Sigmoid colon (tissue), 7 donors: Measurements from ENCODE around the gene ASCL2. TPM values are rescaled to one million over a fixed set of nuclear protein-coding genes. Genes with fewer than 3 reads are reported as not detected.

Source experiments
- DNase-seq: peaks from one replicate; pipeline ENCODE4 v3.0.0-alpha.2; 2019
- H3K27ac ChIP-seq, 4 donors: fragments of 200-600 bp; sonication (generic); one replicate each; pipeline ENCODE4 v1.5.1; 2016 to 2019; ENCODE audit warnings: mild to moderate bottlenecking in 1 of 4
- H3K27me3 ChIP-seq, 3 donors: fragments of 200-600 bp; sonication (generic); one replicate each; pipeline ENCODE4 v1.5.1; 2019; ENCODE audit warnings: mild to moderate bottlenecking in 1 of 3
- H3K36me3 ChIP-seq, 4 donors: fragments of 200-600 bp; sonication (generic); one replicate each; pipeline ENCODE4 v1.5.1; 2016 to 2019
- H3K4me1 ChIP-seq, 4 donors: fragments of 200-600 bp; sonication (generic); one replicate each; pipeline ENCODE4 v1.5.1; 2017 to 2019
- H3K4me3 ChIP-seq, 4 donors: fragments of 200-600 bp; sonication (generic); one replicate each; pipeline ENCODE4 v1.5.1; 2017 to 2019; ENCODE audit warnings: mild to moderate bottlenecking in 2 of 4, moderate library complexity in 1 of 4
- H3K9me3 ChIP-seq, 4 donors: fragments of 200-600 bp in 3 of 4; sonication (generic) in 3 of 4; one replicate each; pipeline versions ENCODE4 v1.5.1 to v1.6.1; 2013 to 2019
- EP300 ChIP-seq, 4 donors: sonication (generic); formaldehyde crosslinking; IDR thresholded peaks; one replicate each; pipeline ENCODE4 v1.6.1; 2017; ENCODE audit warnings: antibody characterized with exemption in 4 of 4
- POLR2A ChIP-seq, 2 donors: fragments of 450-650 bp; IDR thresholded peaks; one replicate each; pipeline ENCODE4 v1.6.1; 2016; ENCODE audit warnings: antibody characterized with exemption in 2 of 2, mild to moderate bottlenecking in 2 of 2, moderate library complexity in 2 of 2
- POLR2AphosphoS5 ChIP-seq, 4 donors: sonication (generic); formaldehyde crosslinking; IDR thresholded peaks; one replicate each; pipeline ENCODE4 v1.6.1; 2017; ENCODE audit warnings: antibody characterized with exemption in 4 of 4
- WGBS, 2 donors: extraction: QIAGEN DNeasy Blood & Tissue Kit; methylation state at CpG; one replicate each; pipeline ENCODE4 v1.1.7; 2013; 5-methylcytosine and 5-hydroxymethylcytosine counted together
- intact Hi-C: fragments of 100-400 bp; cut with DNase I; formaldehyde crosslinking; loops from one replicate; pipeline ENCODE4 v1.15.1; 2023
- polyA plus RNA-seq, 3 donors: library from polyadenylated mRNA; stranded (reverse); fragments of 200-250 nt; gene quantifications; one replicate each; pipeline ENCODE4 v1.2.3, GENCODE V29; 2013
- total RNA-seq, 4 donors: library from RNA; depleted of rRNA; stranded (reverse); fragments of >200 nt; gene quantifications; one replicate each; pipeline ENCODE4 v1.1.0, GENCODE V29; 2016
- TF ChIP-seq, protein P1 (sequence below), 4 experiments: fragments of 450-650 bp in 3 of 4; fragments of 200-600 bp in 1 of 4; IDR thresholded peaks; one replicate each; pipeline ENCODE4 v1.5.1; 2016 to 2019; ENCODE audit warnings: antibody characterized with exemption in 4 of 4, mild to moderate bottlenecking in 3 of 4, moderate library complexity in 2 of 4
- donor health status: healthy with polysubstance abuse.
- donor health status: Bipolar disorder and iron deficiency.
- donor health status: healthy.

Gene ASCL2
- total and polyA plus RNA-seq, 7 donors: 0.28 to 4.8 (median 1.2) TPM; not detected in 2

- intact Hi-C loops: no loop called here
- H3K4me3 ChIP-seq: no peak overlapping the region
- peaks cover 9 to 43% (median 20%) of the 10 kb centered on the region in 3 donors for H3K27me3 ChIP-seq
- WGBS, 2 donors: 85 to 90% methylated on average over 22 of the region's 22 CpGs
- H3K27ac ChIP-seq: no peak overlapping the region
- H3K9me3 ChIP-seq: no peaks in the 10 kb centered on the region
- TF ChIP-seq POLR2A (IDR thresholded peaks at IDR 0.05): no peak
- TF ChIP-seq POLR2AphosphoS5 (IDR thresholded peaks at IDR 0.05): no peak
- no peak for TF ChIP-seq EP300 (IDR thresholded peaks at IDR 0.05)
- TF ChIP-seq, protein P1, sequence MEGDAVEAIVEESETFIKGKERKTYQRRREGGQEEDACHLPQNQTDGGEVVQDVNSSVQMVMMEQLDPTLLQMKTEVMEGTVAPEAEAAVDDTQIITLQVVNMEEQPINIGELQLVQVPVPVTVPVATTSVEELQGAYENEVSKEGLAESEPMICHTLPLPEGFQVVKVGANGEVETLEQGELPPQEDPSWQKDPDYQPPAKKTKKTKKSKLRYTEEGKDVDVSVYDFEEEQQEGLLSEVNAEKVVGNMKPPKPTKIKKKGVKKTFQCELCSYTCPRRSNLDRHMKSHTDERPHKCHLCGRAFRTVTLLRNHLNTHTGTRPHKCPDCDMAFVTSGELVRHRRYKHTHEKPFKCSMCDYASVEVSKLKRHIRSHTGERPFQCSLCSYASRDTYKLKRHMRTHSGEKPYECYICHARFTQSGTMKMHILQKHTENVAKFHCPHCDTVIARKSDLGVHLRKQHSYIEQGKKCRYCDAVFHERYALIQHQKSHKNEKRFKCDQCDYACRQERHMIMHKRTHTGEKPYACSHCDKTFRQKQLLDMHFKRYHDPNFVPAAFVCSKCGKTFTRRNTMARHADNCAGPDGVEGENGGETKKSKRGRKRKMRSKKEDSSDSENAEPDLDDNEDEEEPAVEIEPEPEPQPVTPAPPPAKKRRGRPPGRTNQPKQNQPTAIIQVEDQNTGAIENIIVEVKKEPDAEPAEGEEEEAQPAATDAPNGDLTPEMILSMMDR (IDR thresholded peaks at IDR 0.05): no peak
- H3K4me1 ChIP-seq: peaks cover 0 to 13% (median 10%) of the 10 kb centered on the region in 4 donors
- no peaks in the 10 kb centered on the region for H3K36me3 ChIP-seq
- no peak for DNase-seq
These were observed 5.9 kb downstream of the ASCL2 start for GRCh38 chr11:2264366-2265053.

GRCh38 chr11:2263724-2264360, 6.5 kb downstream of the ASCL2 start:
- Histone ChIP-seq H3K9me3 (no peaks in the 10 kb centered on the region), H3K27ac (no peak overlapping the region), H3K4me1 (peaks cover 0 to 7% (median 3%) of the 10 kb centered on the region in 4 donors), H3K4me3 (no peak overlapping the region), H3K36me3 (no peaks in the 10 kb centered on the region), H3K27me3 (peaks cover 2 to 36% (median 13%) of the 10 kb centered on the region in 3 donors)
- intact Hi-C loops: no loop called here
- no peak for DNase-seq
- 83 to 91% methylated on average over 13 of the region's 13 CpGs for WGBS, 2 donors
- no peak for TF ChIP-seq POLR2AphosphoS5 (IDR thresholded peaks at IDR 0.05)
- TF ChIP-seq, protein P1 (IDR thresholded peaks at IDR 0.05): no peak
- TF ChIP-seq POLR2A (IDR thresholded peaks at IDR 0.05): no peak
- no peak for TF ChIP-seq EP300 (IDR thresholded peaks at IDR 0.05)

DNA sequence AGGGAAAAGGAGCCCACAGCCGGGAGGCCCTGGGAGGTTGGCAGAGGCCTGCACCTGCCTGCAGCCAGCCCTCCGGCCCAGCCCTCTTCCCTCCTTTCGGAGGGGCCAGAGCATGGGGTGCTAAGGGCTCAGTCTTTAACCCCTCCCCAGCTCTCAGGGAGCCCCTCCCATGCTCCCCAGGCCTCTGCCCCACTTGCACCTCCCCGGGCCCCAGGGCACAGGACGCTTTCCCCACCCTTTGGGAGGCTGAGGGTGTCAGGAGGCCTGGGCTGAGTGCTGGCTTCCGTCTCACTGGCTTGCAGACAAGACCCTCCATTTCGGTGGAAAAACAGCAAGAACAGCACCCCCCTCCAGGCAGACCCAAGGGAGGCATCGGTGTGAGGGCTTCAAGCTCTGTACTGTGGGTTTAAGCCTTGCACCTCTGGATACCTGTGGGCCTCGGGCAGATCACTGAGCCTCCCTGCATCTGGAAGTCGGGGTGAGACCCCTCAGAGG, 7.3 kb downstream of the ASCL2 start:
- 29 to 68% methylated on average over 10 of the region's 10 CpGs for WGBS, 2 donors
- Histone ChIP-seq H3K4me3 (no peak overlapping the region), H3K27ac (no peak overlapping the region), H3K4me1 (no peaks in the 10 kb centered on the region), H3K27me3 (peaks cover 0 to 29% (median 6%) of the 10 kb centered on the region in 3 donors), H3K9me3 (no peaks in the 10 kb centered on the region), H3K36me3 (no peaks in the 10 kb centered on the region)
- DNase-seq: no peak
- TF ChIP-seq EP300 (IDR thresholded peaks at IDR 0.05): no peak
- TF ChIP-seq, protein P1 (IDR thresholded peaks at IDR 0.05): no peak
- no peak for TF ChIP-seq POLR2AphosphoS5 (IDR thresholded peaks at IDR 0.05)
- no peak for TF ChIP-seq POLR2A (IDR thresholded peaks at IDR 0.05)
- intact Hi-C loops: no loop called here

DNA sequence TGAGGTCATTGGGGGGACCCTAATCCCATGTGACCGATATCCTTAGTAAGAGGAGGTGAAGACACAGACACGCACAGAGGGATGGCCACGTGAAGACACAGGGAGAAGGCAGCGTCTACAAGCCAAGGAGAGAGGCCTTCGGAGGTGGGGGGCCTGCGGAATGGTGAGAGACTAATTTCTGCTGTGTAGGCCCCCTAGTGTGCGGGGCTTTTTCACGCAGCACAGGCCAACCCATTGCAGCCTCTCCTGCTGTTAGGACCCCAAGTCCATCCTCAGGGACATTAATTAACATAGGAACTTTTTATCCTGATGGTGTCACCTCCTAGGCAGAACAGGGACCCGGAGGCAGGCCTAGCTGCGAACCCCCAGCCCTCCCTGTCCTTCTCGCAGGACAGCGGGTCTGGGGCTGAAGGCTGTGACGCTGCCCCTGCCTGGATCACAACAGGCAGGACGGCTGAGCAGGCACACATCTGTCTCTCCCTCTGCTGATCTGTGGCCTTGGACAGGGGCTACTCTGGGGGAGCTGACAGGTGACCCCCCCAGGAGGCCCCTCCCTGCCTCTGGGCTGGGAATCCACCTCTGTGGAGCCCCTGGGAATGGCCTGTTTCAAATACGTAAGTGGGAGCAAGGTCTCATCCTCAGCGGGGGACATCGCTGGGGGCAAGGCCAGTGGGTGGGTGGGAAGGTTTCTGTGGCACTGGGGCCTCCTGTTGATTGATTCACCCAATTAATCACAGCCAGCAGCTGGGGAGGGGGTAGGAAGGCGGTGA, 7.9 kb downstream of the ASCL2 start:
- no peak for TF ChIP-seq POLR2A (IDR thresholded peaks at IDR 0.05)
- no peak for TF ChIP-seq EP300 (IDR thresholded peaks at IDR 0.05)
- TF ChIP-seq, protein P1 (IDR thresholded peaks at IDR 0.05): no peak
- no peak for TF ChIP-seq POLR2AphosphoS5 (IDR thresholded peaks at IDR 0.05)
- Histone ChIP-seq H3K36me3 (no peaks in the 10 kb centered on the region), H3K4me3 (no peak overlapping the region), H3K27ac (no peak overlapping the region), H3K4me1 (no peaks in the 10 kb centered on the region), H3K27me3 (peaks cover 0 to 22% (median 0%) of the 10 kb centered on the region in 3 donors), H3K9me3 (no peaks in the 10 kb centered on the region)
- intact Hi-C loops: no loop called here
- DNase-seq: no peak
- 81 to 89% methylated on average over 18 of the region's 18 CpGs for WGBS, 2 donors
